Heart left ventricle (tissue), 13 donors: ENCODE data around the gene HIPK2.

Experiments used
- POLR2A ChIP-seq, 2 donors: fragments of 450-650 bp; IDR thresholded peaks; one replicate each; pipeline ENCODE4 v1.6.1; 2017; ENCODE audit warnings: antibody characterized with exemption in 2 of 2, mild to moderate bottlenecking in 2 of 2, moderate library complexity in 2 of 2
- TF ChIP-seq, protein P1 (sequence below), 12 donors: fragments of 200-600 bp; sonication (generic) in 4 of 12; IDR thresholded peaks; one replicate each; pipeline versions ENCODE4 v1.5.0 to v1.8.0; 2018 to 2022; ENCODE audit warnings: antibody characterized with exemption in 12 of 12, mild to moderate bottlenecking in 5 of 12
- donor health status: ischemic (EF 13 %, LVEDD 7.1; RV severe dilation, severe dysfunction).
- donor health status: DM: no; HTN: yes; CAD: no.
- donor health status: DM: no; HTN: no; CAD: no.
- donor health status: ischemic (EF 25% LVEDD 6.9; RV normal size, moderate dysfunction).
- donor health status: ischemic (EF 25% LVEDD 5.7; RV mildly dilated, moderate dysfunction).
- donor health status: ischemic (EF 35%, LVEDD 5.7; RV mildly dilated, moderate dysfunction).
- donor health status: nonischemic (EF 11% LVEDD 7.7; RV severe dilation, severe dysfunction).
- donor health status: DM: yes; HTN: yes; CAD: no.
- donor health status: PGD.
- donor health status: ischemic (EF 29% LVEDD 5.4; RV normal size, mild dysfunction).
- donor health status: nonischemic (EF 23%, LVEDD 6.1; RV moderate dilation, normal function).

DNA sequence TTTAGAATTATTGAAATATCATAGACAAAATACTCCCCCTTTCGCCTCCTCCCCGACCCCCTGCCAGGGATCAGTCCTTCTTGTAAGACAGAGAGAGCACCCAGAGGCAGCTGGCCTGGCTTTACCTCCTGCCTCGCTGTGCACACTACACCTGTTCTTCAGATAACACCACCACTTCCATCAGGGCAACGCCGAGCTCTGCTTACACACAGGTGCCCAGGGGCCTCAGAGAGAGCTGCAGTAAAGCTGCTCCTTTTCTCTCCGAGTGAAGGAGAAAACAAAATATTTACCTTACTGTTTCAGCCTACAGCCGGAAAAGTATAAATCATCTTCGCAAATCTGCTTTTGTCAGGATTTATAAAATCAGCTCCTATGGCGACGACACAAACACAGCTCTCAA is 80.7 kb downstream of the HIPK2 start:
- TF ChIP-seq POLR2A (IDR thresholded peaks at IDR 0.05): no peak
- TF ChIP-seq, protein P1, sequence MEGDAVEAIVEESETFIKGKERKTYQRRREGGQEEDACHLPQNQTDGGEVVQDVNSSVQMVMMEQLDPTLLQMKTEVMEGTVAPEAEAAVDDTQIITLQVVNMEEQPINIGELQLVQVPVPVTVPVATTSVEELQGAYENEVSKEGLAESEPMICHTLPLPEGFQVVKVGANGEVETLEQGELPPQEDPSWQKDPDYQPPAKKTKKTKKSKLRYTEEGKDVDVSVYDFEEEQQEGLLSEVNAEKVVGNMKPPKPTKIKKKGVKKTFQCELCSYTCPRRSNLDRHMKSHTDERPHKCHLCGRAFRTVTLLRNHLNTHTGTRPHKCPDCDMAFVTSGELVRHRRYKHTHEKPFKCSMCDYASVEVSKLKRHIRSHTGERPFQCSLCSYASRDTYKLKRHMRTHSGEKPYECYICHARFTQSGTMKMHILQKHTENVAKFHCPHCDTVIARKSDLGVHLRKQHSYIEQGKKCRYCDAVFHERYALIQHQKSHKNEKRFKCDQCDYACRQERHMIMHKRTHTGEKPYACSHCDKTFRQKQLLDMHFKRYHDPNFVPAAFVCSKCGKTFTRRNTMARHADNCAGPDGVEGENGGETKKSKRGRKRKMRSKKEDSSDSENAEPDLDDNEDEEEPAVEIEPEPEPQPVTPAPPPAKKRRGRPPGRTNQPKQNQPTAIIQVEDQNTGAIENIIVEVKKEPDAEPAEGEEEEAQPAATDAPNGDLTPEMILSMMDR (IDR thresholded peaks at IDR 0.05): no peak
